CD1c-positive myeloid dendritic cell (primary cell): ENCODE measurements around the gene UAP1.
"Not testable (repeated sequence)": the region's sequence is repeated elsewhere in the genome, so short reads cannot be mapped to it uniquely, and the experiment has no call there.

Experiments used
- DNase-seq: peaks from one replicate; pipeline ENCODE4 v3.0.0-alpha.2; 2016; ENCODE audit errors: extremely low spot score

Gene UAP1

GRCh38 chr1:162565460-162565859 is 3.9 kb downstream of the UAP1 start:
- DNase-seq = no peak

GRCh38 chr1:162566870-162567269 is 5.3 kb downstream of the UAP1 start:
- DNase-seq = no peak

- DNase-seq = no peak
These were observed 7.3 kb downstream of the UAP1 start for GRCh38 chr1:162568802-162569201.

- DNase-seq = peak; percentile 8
These were observed 9.2 kb downstream of the UAP1 start for GRCh38 chr1:162570718-162571117.

GRCh38 chr1:162571121-162571520 is 9.6 kb downstream of the UAP1 start:
- DNase-seq = not testable (repeated sequence)

- DNase-seq = no peak
These were observed 10.2 kb downstream of the UAP1 start for GRCh38 chr1:162571696-162572095.

- no peak for DNase-seq
These were observed 11.6 kb downstream of the UAP1 start for GRCh38 chr1:162573136-162573535.

- no peak for DNase-seq
These were observed 16.7 kb downstream of the UAP1 start for GRCh38 chr1:162578071-162578700.

GRCh38 chr1:162578936-162579335 is 17.4 kb downstream of the UAP1 start:
- DNase-seq = no peak

- DNase-seq = no peak
These were observed 18.8 kb downstream of the UAP1 start for GRCh38 chr1:162580308-162580707.

GRCh38 chr1:162582901-162583300 is 21.4 kb downstream of the UAP1 start:
- DNase-seq = not testable (repeated sequence)

- DNase-seq = not testable (repeated sequence)
These were observed 23.6 kb downstream of the UAP1 start for GRCh38 chr1:162585101-162585500.

GRCh38 chr1:162587347-162587746 is 25.8 kb downstream of the UAP1 start:
- no peak for DNase-seq

GRCh38 chr1:162587761-162588260 is 26.3 kb downstream of the UAP1 start:
- DNase-seq = no peak

GRCh38 chr1:162590101-162590500 is 28.6 kb downstream of the UAP1 start:
- no peak for DNase-seq

GRCh38 chr1:162590686-162591085 is 29.2 kb downstream of the UAP1 start:
- DNase-seq = no peak

- DNase-seq = no peak
These were observed 35.1 kb downstream of the UAP1 start for GRCh38 chr1:162596514-162597170.

- no peak for DNase-seq
These were observed 37.9 kb downstream of the UAP1 start for GRCh38 chr1:162599451-162599850.

GRCh38 chr1:162603117-162603516 is 41.6 kb downstream of the UAP1 start:
- DNase-seq = not testable (repeated sequence)

GRCh38 chr1:162605225-162605927 is 43.9 kb downstream of the UAP1 start:
- no peak for DNase-seq

GRCh38 chr1:162609306-162609705 is 47.8 kb downstream of the UAP1 start:
- DNase-seq = no peak

- no peak for DNase-seq
These were observed 51.3 kb downstream of the UAP1 start for GRCh38 chr1:162612606-162613400.
